Endothelial cell of umbilical vein (primary cell): ENCODE data around the gene DAP3. TPM values are rescaled to one million over a fixed set of nuclear protein-coding genes. Genes with fewer than 3 reads are reported as not detected.

Source experiments
- BruUV-seq: library from RNA; stranded (reverse); fragments of 400-500 nt; replicated peaks from 2 replicates; lab custom pipeline; 2021; lab: Mats Ljungman, UMichigan
- CTCF ChIA-PET: fragments of 300-600, 350-600 bp; sonication (Branson Sonifier 250); formaldehyde crosslinking; loops from one replicate; lab custom pipeline; 2021; ENCODE audit warnings: antibody characterized with exemption, inconsistent platforms; lab: Charles Lee
- POLR2A ChIA-PET: fragments of 300-600, 350-600 bp; sonication (Branson Sonifier 250); formaldehyde crosslinking; loops from one replicate; lab custom pipeline; 2021; ENCODE audit warnings: antibody characterized with exemption, inconsistent platforms; lab: Charles Lee
- DNase-seq: peaks from one replicate; pipeline ENCODE4 v3.0.0-alpha.2; 2011; ENCODE audit warnings: low read depth, low spot score
- FAIRE-seq: peaks from 2 replicates; lab custom pipeline; 2011; peaks lifted over from hg19 to GRCh38; lab: Jason Lieb, UNC
- H2AFZ ChIP-seq: 2 replicates; pipeline ENCODE4 v1.6.0; 2012; ENCODE audit warnings: low read depth, low read length, control low read depth, inconsistent platforms
- H3K27ac ChIP-seq: 2 replicates; pipeline ENCODE4 v1.5.1; 2011; ENCODE audit warnings: low read depth, mild to moderate bottlenecking, control low read depth, low read length, moderate library complexity; ENCODE audit not compliant: insufficient read depth
- H3K27me3 ChIP-seq, 2 experiments: 2 replicates each; pipeline versions ENCODE4 v1.6.0 to v1.6.1; 2011; ENCODE audit warnings: low read length in 2 of 2, mixed read lengths in 1 of 2; ENCODE audit not compliant: control insufficient read depth in 2 of 2, insufficient read depth in 2 of 2
- H3K36me3 ChIP-seq, 2 experiments: 2 replicates in 1 of 2; 3 replicates in 1 of 2; pipeline ENCODE4 v1.5.1; 2011; ENCODE audit warnings: low read length in 2 of 2, mild to moderate bottlenecking in 1 of 2, moderate library complexity in 1 of 2; ENCODE audit not compliant: control insufficient read depth in 2 of 2, insufficient read depth in 2 of 2; ENCODE audit errors: extremely low read depth in 1 of 2
- H3K4me1 ChIP-seq: 3 replicates; pipeline ENCODE4 v1.5.1; 2011; ENCODE audit warnings: mild to moderate bottlenecking, low read length; ENCODE audit not compliant: control insufficient read depth, insufficient read depth; ENCODE audit errors: extremely low read depth
- H3K4me2 ChIP-seq: 2 replicates; pipeline ENCODE4 v1.6.1; 2011; ENCODE audit warnings: low read length, control low read depth, mixed read lengths; ENCODE audit not compliant: insufficient read depth
- H3K4me3 ChIP-seq, 3 experiments: fragments of 200-600 bp in 1 of 3; sonication (generic), shearing (Covaris generic) in 1 of 3; replicated peaks in 1 of 3; 2 replicates each; pipeline ENCODE4 v1.5.1; 2011 to 2016; ENCODE audit warnings: control low read depth in 3 of 3, low read length in 3 of 3, mild to moderate bottlenecking in 2 of 3, inconsistent platforms in 1 of 3, low read depth in 1 of 3, moderate library complexity in 1 of 3; ENCODE audit not compliant: insufficient read depth in 1 of 3
- H3K79me2 ChIP-seq: 2 replicates; pipeline ENCODE4 v1.6.0; 2012; ENCODE audit warnings: low read length, inconsistent platforms; ENCODE audit not compliant: control insufficient read depth, insufficient read depth
- H3K9ac ChIP-seq: replicated peaks from 2 replicates; pipeline ENCODE3; 2011; ENCODE audit warnings: low read length, control low read depth; ENCODE audit not compliant: insufficient read depth; ENCODE audit errors: extremely low read depth
- H3K9me1 ChIP-seq: replicated peaks from 3 replicates; pipeline ENCODE4 v1.6.0; 2011; ENCODE audit warnings: mild to moderate bottlenecking, low read length; ENCODE audit not compliant: control insufficient read depth, insufficient read depth; ENCODE audit errors: extremely low read depth
- H3K9me3 ChIP-seq: replicated peaks from 2 replicates; pipeline ENCODE4 v1.5.1; 2012; ENCODE audit warnings: low read length, inconsistent platforms; ENCODE audit not compliant: control insufficient read depth, insufficient read depth
- H4K20me1 ChIP-seq: replicated peaks from 2 replicates; pipeline ENCODE3; 2011; ENCODE audit warnings: mild to moderate bottlenecking, low read length; ENCODE audit not compliant: control insufficient read depth, insufficient read depth; ENCODE audit errors: extremely low read depth
- CTCF ChIP-seq, 2 donors: IDR thresholded peaks; 1 replicate in 1 of 2; 2 replicates in 1 of 2; pipeline ENCODE4 v1.5.1; 2011; ENCODE audit warnings: low read length in 2 of 2, mild to moderate bottlenecking in 2 of 2, moderate library complexity in 2 of 2, control low read depth in 1 of 2, inconsistent platforms in 1 of 2, low read depth in 1 of 2; ENCODE audit not compliant: insufficient read depth in 1 of 2; ENCODE audit errors: extremely low read depth in 1 of 2
- EZH2 ChIP-seq: IDR thresholded peaks from 2 replicates; pipeline ENCODE4 v1.6.1; 2012; ENCODE audit warnings: borderline replicate concordance, low read depth, mild to moderate bottlenecking, moderate library complexity, low read length, inconsistent platforms; ENCODE audit not compliant: severe bottlenecking
- FOS ChIP-seq: IDR thresholded peaks from 2 replicates; pipeline ENCODE4 v1.6.1; 2011; ENCODE audit warnings: mild to moderate bottlenecking, low read length, moderate library complexity, borderline replicate concordance; ENCODE audit not compliant: insufficient read depth
- GATA2 ChIP-seq: IDR thresholded peaks from 2 replicates; pipeline ENCODE4 v1.7.0; 2011; ENCODE audit warnings: low read depth, mild to moderate bottlenecking, moderate library complexity, mixed read lengths, low read length; ENCODE audit not compliant: insufficient read length, insufficient read depth
- JUN ChIP-seq: IDR thresholded peaks from 2 replicates; pipeline ENCODE4 v1.6.1; 2011; ENCODE audit warnings: borderline replicate concordance, low read depth; ENCODE audit not compliant: insufficient read length, insufficient read depth
- MAX ChIP-seq: IDR thresholded peaks from 2 replicates; pipeline ENCODE4 v1.6.1; 2011; ENCODE audit not compliant: insufficient read depth, insufficient read length
- MYC ChIP-seq: IDR thresholded peaks from one replicate; pipeline ENCODE4 v1.6.1; 2011; ENCODE audit warnings: mild to moderate bottlenecking, low read depth, low read length
- POLR2A ChIP-seq: IDR thresholded peaks from 2 replicates; pipeline ENCODE4 v1.6.1; 2012; ENCODE audit warnings: low read depth, mild to moderate bottlenecking, control low read depth, low read length
- POLR2AphosphoS5 ChIP-seq: IDR thresholded peaks from 2 replicates; pipeline ENCODE4 v1.6.1; 2012; ENCODE audit warnings: low read depth, mild to moderate bottlenecking, control low read depth, low read length, moderate library complexity; ENCODE audit not compliant: insufficient read depth
- dilution Hi-C: fragments of 300-500 bp; cut with MboI; formaldehyde crosslinking; loops from one replicate; pipeline ENCODE4 v1.15.0; 2019; ENCODE audit warnings: low sequenced_read_pairs; ENCODE audit not compliant: extremely low pct_ligation_motif_present
- intact Hi-C: fragments of 100-400 bp; cut with micrococcal nuclease; formaldehyde crosslinking; loops from one replicate; pipeline ENCODE4 v1.10.0; 2022
- polyA plus RNA-seq, 4 experiments: library from polyadenylated mRNA; depleted of rRNA in 3 of 4; stranded (reverse) in 3 of 4; unstranded in 1 of 4; fragments of >200 nt; gene quantifications; 2 replicates each; pipeline versions ENCODE4 v1.2.1 to v1.2.3, GENCODE V29; 2011 to 2012; ENCODE audit warnings: missing spikeins in 1 of 4
- total RNA-seq: library from RNA; stranded (reverse); gene quantifications from 2 replicates; pipeline ENCODE4 v1.2.3, GENCODE V29; 2021

The DAP3 gene
- total and polyA plus RNA-seq, 2 donors (not counting 3 experiments of a cell fraction or from before 2014, with no cell fraction given), result 86.5 to 104 TPM

GRCh38 chr1:155761736-155762405 is 73.0 kb downstream of the DAP3 start:
- CTCF ChIA-PET, result no interaction called here
- Histone ChIP-seq H3K79me2 (no peaks in the 10 kb centered on the region), H3K36me3 (peaks cover 20 to 33% of the 10 kb centered on the region in 2 experiments), H3K27ac (no peak overlapping the region), H3K4me3 (no peak overlapping the region), H3K27me3 (no peaks in the 10 kb centered on the region), H2AFZ (no peak overlapping the region), H3K9ac (no peak overlapping the region), H3K9me1 (no peaks in the 10 kb centered on the region), H3K9me3 (no peaks in the 10 kb centered on the region), H3K4me1 (peaks cover 11% of the 10 kb centered on the region), H3K4me2 (no peak overlapping the region), H4K20me1 (no peaks in the 10 kb centered on the region)
- peak; percentile 66 for DNase-seq
- FAIRE-seq, result peak; percentile 43
- POLR2A ChIA-PET, result no interaction called here
- intact Hi-C loops, result no loop called here
- BruUV-seq, result no TSS peak
- TF ChIP-seq JUN, result no peak
- TF ChIP-seq FOS, result no peak
- TF ChIP-seq GATA2, result no peak
- TF ChIP-seq MYC, result no peak
- TF ChIP-seq POLR2A, result no peak
- no peak for TF ChIP-seq POLR2AphosphoS5
- no peak for TF ChIP-seq MAX
- no peak for TF ChIP-seq EZH2
- TF ChIP-seq CTCF (IDR thresholded peaks at IDR 0.05; ENCODE audit: extremely low read depth in 1 of 2, insufficient read depth in 1 of 2, low read depth in 1 of 2, low read length in 2 of 2), result no peak
- dilution Hi-C loops, result no loop called here
